Activated CD4-positive, alpha-beta memory T cell treated with anti-CD3 and anti-CD28 coated beads, Interleukin-2, amount 10 ng/mL, durations not matched to agents 7 days and 5 days (primary cell): ENCODE measurements around the gene NUP93. TPM values are rescaled to one million over a fixed set of nuclear protein-coding genes. Genes with fewer than 3 reads are reported as not detected.
"Not testable (repeated sequence)": the region's sequence is repeated elsewhere in the genome, so short reads cannot be mapped to it uniquely, and the experiment has no call there.

Experiments
- CTCF ChIA-PET: fragments of 350-600 bp; sonication (Branson Sonifier 250); formaldehyde crosslinking; loops from one replicate; lab custom pipeline; 2021; ENCODE audit warnings: antibody characterized with exemption, inconsistent platforms; lab: Charles Lee
- POLR2A ChIA-PET: fragments of 350-600 bp; sonication (Branson Sonifier 250); formaldehyde crosslinking; loops from one replicate; lab custom pipeline; 2021; ENCODE audit warnings: antibody characterized with exemption; lab: Charles Lee
- DNase-seq: peaks from one replicate; pipeline ENCODE4 v3.0.0-alpha.2; 2020
- H3K27ac Mint-ChIP-seq: one replicate; pipeline ENCODE4 v1.8.0; 2021; ENCODE audit warnings: mild to moderate bottlenecking, mixed read lengths
- H3K27me3 Mint-ChIP-seq: one replicate; pipeline ENCODE4 v1.8.0; 2021; ENCODE audit warnings: mixed read lengths
- H3K36me3 Mint-ChIP-seq: one replicate; pipeline ENCODE4 v1.8.0; 2021; ENCODE audit warnings: low read depth, mixed read lengths
- H3K4me1 Mint-ChIP-seq: one replicate; pipeline ENCODE4 v1.8.0; 2021; ENCODE audit warnings: mixed read lengths
- H3K4me3 Mint-ChIP-seq: one replicate; pipeline ENCODE4 v1.8.0; 2021; ENCODE audit warnings: mild to moderate bottlenecking, mixed read lengths
- H3K9me3 Mint-ChIP-seq: one replicate; pipeline ENCODE4 v1.8.0; 2021; ENCODE audit warnings: mixed read lengths
- total RNA-seq, 2 experiments: library from RNA; stranded (reverse); gene quantifications; one replicate each; pipeline ENCODE4 v1.2.3, GENCODE V29; 2021

The NUP93 gene
- total RNA-seq, 2 experiments from 2014 or later: 66.4 to 70.1 TPM

- CTCF ChIA-PET: interaction anchor here (1.4 kb wide), 1 partner anchor 12 kb away, joined by 4 read pairs; no protein-coding TSS in a partner anchor
- no peak for DNase-seq
- POLR2A ChIA-PET: no interaction called here
Measured at GRCh38 chr16:56713794-56714193, 16.1 kb upstream of the NUP93 start.

DNA sequence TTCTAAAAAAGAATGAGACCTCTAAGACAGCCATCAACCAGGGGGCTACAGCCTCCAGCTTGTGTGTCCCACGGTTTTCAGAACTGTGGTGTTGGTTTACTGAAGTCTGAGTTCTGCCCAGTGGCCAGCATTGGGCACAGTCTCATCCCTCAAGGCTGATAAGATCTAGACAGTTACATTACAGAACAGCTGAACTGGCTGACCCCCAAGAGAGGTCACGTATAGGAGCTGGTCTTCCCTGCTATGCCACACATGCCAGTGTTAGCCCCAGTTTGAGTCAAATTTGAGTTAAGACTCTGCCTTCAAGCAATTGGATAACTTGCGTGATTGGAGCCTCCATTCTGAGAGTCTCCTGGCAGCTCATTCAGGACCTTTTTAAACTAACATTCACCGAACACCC, 14.8 kb upstream of the NUP93 start:
- no peaks in the 10 kb centered on the region for H3K4me1 Mint-ChIP-seq
- no peak for DNase-seq
- ChIA-PET CTCF (interaction anchor here (2.9 kb wide), 1 partner anchor 14 kb away, joined by 18 read pairs; no protein-coding TSS in a partner anchor), POLR2A (no interaction called here)
- H3K9me3 Mint-ChIP-seq: no peaks in the 10 kb centered on the region
- H3K36me3 Mint-ChIP-seq: no peaks in the 10 kb centered on the region
- H3K27ac Mint-ChIP-seq: no peak overlapping the region
- H3K27me3 Mint-ChIP-seq: peaks cover 4% of the 10 kb centered on the region
- no peak overlapping the region for H3K4me3 Mint-ChIP-seq

More at GRCh38 chr16:56713794-56714193, 16.1 kb upstream of the NUP93 start:
- H3K9me3 Mint-ChIP-seq: no peaks in the 10 kb centered on the region
- no peak overlapping the region for H3K4me3 Mint-ChIP-seq
- no peak overlapping the region for H3K27ac Mint-ChIP-seq
- H3K27me3 Mint-ChIP-seq: peaks cover 3% of the 10 kb centered on the region
- H3K4me1 Mint-ChIP-seq: peaks cover 7% of the 10 kb centered on the region
- H3K36me3 Mint-ChIP-seq: no peaks in the 10 kb centered on the region

GRCh38 chr16:56716761-56717160, 13.2 kb upstream of the NUP93 start:
- Mint-ChIP-seq H3K4me1 (no peaks in the 10 kb centered on the region), H3K27me3 (peaks cover 15% of the 10 kb centered on the region), H3K36me3 (no peaks in the 10 kb centered on the region), H3K27ac (no peak overlapping the region), H3K4me3 (no peak overlapping the region), H3K9me3 (no peaks in the 10 kb centered on the region)
- POLR2A ChIA-PET: interaction anchor here (0.6 kb wide), 1 partner anchor 12 kb away, joined by 4 read pairs; no protein-coding TSS in a partner anchor
- no peak for DNase-seq
- CTCF ChIA-PET: interaction anchor here (2.9 kb wide), 1 partner anchor 15 kb away, joined by 18 read pairs; no protein-coding TSS in a partner anchor

DNA sequence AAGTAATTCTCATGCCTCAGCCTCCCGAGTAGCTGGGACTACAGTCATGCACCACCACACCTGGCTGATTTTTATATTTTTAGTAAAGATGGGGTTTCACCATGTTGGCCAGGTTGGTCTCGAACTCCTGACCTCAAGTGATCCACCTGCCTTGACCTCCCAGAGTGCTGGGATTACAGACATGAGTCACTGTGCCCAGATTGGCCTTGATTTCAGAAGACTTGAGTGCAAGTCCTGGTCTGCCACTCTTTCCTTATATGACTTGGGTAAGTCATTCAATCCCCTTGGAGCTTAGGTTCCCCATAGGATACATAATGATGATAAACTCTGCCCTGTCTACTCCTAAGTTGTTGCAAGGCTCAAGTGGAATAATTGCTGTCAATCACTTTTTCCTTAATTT, 12.4 kb upstream of the NUP93 start:
- H3K4me3 Mint-ChIP-seq, DNase-seq, H3K27ac Mint-ChIP-seq, H3K36me3 Mint-ChIP-seq, H3K4me1 Mint-ChIP-seq, H3K9me3 Mint-ChIP-seq: not testable (repeated sequence)
- ChIA-PET CTCF (interaction anchor here (2.9 kb wide), 1 partner anchor 16 kb away, joined by 18 read pairs; no protein-coding TSS in a partner anchor), POLR2A (interaction anchor here (1.2 kb wide), 1 partner anchor 52 kb away, joined by 3 read pairs; no protein-coding TSS in a partner anchor)
- H3K27me3 Mint-ChIP-seq: peaks cover 22% of the 10 kb centered on the region

DNA sequence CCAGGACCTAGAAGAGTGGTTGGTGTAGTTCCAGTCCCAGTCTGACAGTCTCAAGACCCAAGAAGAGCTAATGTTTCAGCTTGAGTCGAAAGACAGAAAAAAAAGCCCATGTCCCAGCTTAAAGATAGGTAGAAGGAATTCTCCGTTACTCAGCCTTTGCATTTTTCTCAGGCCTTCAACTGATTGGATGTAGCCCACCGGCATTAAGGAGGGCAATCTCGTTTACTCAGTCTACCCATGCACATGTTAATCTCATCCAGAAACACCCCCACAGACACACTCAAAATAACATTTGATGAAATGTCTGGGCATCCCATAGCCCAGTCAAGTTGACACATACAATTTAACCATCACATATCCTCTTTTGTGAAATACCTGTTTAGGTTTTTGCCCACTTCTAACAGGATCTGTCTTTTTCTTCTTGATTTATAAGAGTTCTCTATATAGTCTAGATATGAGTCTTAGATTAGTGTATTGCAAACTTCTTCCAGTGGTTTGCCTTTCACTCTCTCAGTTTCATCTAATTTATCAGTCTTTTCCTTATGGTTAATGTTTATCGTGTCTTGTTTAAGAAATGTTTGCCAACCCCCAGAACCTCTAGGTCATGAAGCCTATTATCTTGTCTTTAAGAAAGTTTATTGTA, 7.6 kb upstream of the NUP93 start:
- no peaks in the 10 kb centered on the region for H3K4me1 Mint-ChIP-seq
- POLR2A ChIA-PET: interaction anchor here (0.5 kb wide), 1 partner anchor 13 kb away, joined by 3 read pairs; no protein-coding TSS in a partner anchor
- peaks cover 33% of the 10 kb centered on the region for H3K27me3 Mint-ChIP-seq
- no peaks in the 10 kb centered on the region for H3K36me3 Mint-ChIP-seq
- DNase-seq: no peak
- no peak overlapping the region for H3K4me3 Mint-ChIP-seq
- no peak overlapping the region for H3K27ac Mint-ChIP-seq
- CTCF ChIA-PET: no interaction called here
- no peaks in the 10 kb centered on the region for H3K9me3 Mint-ChIP-seq

GRCh38 chr16:56724191-56724590, 5.7 kb upstream of the NUP93 start:
- Mint-ChIP-seq H3K4me3 (no peak overlapping the region), H3K9me3 (no peaks in the 10 kb centered on the region), H3K27me3 (peaks cover 31% of the 10 kb centered on the region), H3K36me3 (no peaks in the 10 kb centered on the region), H3K27ac (no peak overlapping the region), H3K4me1 (peaks cover 6% of the 10 kb centered on the region)
- POLR2A ChIA-PET: no interaction called here
- DNase-seq: no peak
- CTCF ChIA-PET: interaction anchor here (0.7 kb wide), 1 partner anchor 81 kb away, joined by 3 read pairs; no protein-coding TSS in a partner anchor

DNA sequence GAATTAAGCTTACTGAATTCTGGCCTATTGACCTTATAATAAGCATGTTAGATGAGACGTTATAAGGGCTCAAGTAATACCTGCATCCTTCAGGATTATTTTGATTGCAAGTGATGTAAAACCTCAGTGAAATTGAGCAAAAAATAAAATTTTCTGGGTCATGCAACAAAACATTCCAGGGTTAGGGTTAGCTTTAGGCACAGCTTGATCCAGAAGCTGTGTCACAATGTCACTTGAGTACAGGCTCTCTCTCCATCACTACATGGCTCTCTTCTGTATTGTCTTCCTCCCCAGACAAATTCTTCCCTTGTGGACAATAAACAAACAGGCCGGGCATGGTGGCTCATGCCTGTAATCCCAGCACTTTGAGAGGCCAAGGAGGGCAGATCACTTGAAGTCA, 3.6 kb upstream of the NUP93 start:
- ChIA-PET CTCF (no interaction called here), POLR2A (no interaction called here)
- Mint-ChIP-seq H3K9me3 (no peaks in the 10 kb centered on the region), H3K27me3 (peaks cover 25% of the 10 kb centered on the region), H3K36me3 (no peaks in the 10 kb centered on the region), H3K4me3 (no peak overlapping the region), H3K27ac (no peak overlapping the region), H3K4me1 (peaks cover 10% of the 10 kb centered on the region)
- no peak for DNase-seq

DNA sequence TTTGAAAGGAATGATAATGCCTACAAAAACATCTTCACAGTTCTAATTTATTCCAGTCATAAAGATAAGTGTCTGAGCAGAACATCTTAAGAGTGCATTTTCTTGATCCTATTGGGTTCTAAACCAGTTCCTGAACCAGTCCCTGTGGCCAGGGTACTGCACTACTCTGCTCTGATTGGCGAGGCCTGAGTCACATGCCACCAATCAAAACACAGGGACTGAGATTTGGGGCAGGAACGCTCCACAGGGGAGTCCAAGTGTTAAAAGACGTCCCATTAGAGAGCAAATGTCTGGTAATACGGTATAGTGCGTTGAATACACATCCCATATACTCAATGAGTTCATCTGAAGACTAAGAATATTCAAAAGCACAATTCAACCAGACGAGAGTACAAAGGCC, 3.0 kb upstream of the NUP93 start:
- H3K9me3 Mint-ChIP-seq: no peaks in the 10 kb centered on the region
- POLR2A ChIA-PET: no interaction called here
- no peak overlapping the region for H3K4me3 Mint-ChIP-seq
- peaks cover 19% of the 10 kb centered on the region for H3K27me3 Mint-ChIP-seq
- H3K4me1 Mint-ChIP-seq: peaks cover 10% of the 10 kb centered on the region
- no peaks in the 10 kb centered on the region for H3K36me3 Mint-ChIP-seq
- no peak overlapping the region for H3K27ac Mint-ChIP-seq
- CTCF ChIA-PET: no interaction called here
- no peak for DNase-seq

DNA sequence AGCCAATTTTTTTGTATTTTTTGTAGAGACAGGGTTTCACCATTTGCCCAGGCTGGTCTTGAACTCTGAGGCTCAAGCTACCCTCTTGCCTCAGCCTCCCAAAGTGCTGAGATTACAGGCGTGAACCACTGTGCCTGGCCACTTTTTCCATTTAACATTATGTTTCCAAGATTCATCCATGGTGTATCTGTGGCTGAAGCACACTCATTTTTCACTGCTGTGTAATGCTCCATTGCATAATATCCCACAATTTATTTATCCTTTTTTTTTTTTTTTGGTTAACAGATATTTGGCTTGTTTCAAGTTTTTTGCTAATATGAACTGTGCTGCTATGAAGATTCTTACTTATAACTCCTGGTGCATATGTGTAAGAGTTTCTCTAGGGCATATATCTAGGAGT, 1.9 kb upstream of the NUP93 start:
- peaks cover 10% of the 10 kb centered on the region for H3K27me3 Mint-ChIP-seq
- H3K4me3 Mint-ChIP-seq: no peak overlapping the region
- H3K27ac Mint-ChIP-seq: no peak overlapping the region
- peaks cover 10% of the 10 kb centered on the region for H3K4me1 Mint-ChIP-seq
- POLR2A ChIA-PET: interaction anchor here (0.7 kb wide), 1 partner anchor 12 kb away, joined by 4 read pairs; no protein-coding TSS in a partner anchor
- DNase-seq: no peak
- H3K36me3 Mint-ChIP-seq: no peaks in the 10 kb centered on the region
- CTCF ChIA-PET: interaction anchor here (1.2 to 1.8 kb wide), 2 partner anchors 26 to 61 kb away, joined by 3 to 6 read pairs; no protein-coding TSS in a partner anchor
- no peaks in the 10 kb centered on the region for H3K9me3 Mint-ChIP-seq

DNA sequence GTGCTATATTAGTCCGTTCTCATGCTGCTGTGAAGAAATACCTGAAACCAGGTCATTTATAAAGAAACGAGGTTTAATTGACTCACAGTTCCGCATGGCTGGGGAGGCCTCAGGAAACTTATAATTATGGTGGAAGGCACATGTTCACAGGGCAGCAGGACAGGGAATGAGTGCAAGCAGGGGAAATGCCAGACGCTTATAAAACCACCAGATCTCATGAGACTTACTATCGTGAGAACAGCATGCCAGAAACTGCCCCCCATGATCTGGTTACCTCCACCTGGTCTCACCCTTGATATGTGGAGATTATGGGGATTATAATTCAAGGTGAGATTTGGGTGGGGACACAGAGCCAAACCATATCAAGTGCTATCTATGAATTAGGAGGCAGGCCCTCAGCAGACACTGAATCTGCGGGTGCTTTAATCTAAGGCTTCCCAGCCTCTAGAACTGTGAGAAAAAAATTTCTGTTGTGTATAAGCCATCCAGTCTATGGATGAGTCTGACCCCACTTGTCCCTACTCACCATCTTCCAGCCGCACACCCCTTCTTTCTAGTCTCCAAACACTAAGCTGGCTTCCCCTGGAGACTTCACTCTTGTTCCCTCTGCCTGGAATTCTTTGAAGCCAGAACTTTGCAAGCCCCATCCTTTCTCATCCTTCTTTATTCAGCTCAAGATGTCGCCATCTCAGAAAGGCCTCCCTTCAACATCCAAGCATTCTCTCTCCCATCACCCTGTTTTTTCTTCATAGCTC, 772 bp upstream of the NUP93 start:
- CTCF ChIA-PET: interaction anchor here (0.7 to 1.8 kb wide), 5 partner anchors 8 to 86 kb away, joined by 3 to 6 read pairs (median 3); no protein-coding TSS in a partner anchor
- H3K36me3 Mint-ChIP-seq: no peaks in the 10 kb centered on the region
- no peak overlapping the region for H3K4me3 Mint-ChIP-seq
- DNase-seq: no peak
- H3K27ac Mint-ChIP-seq: peak overlapping the region; percentile 51
- H3K9me3 Mint-ChIP-seq: no peaks in the 10 kb centered on the region
- H3K27me3 Mint-ChIP-seq: peaks cover 3% of the 10 kb centered on the region
- POLR2A ChIA-PET: interaction anchor here (0.7 to 1.5 kb wide), 8 partner anchors 8 to 222 kb away, joined by 3 to 4 read pairs (median 3); partner anchors contain the start of gene MT1X
- H3K4me1 Mint-ChIP-seq: peaks cover 10% of the 10 kb centered on the region

- no peaks in the 10 kb centered on the region for H3K9me3 Mint-ChIP-seq
- POLR2A ChIA-PET: no interaction called here
- no peak overlapping the region for H3K4me3 Mint-ChIP-seq
- H3K27ac Mint-ChIP-seq: no peak overlapping the region
- DNase-seq: no peak
- no peaks in the 10 kb centered on the region for H3K27me3 Mint-ChIP-seq
- H3K4me1 Mint-ChIP-seq: peaks cover 13% of the 10 kb centered on the region
- H3K36me3 Mint-ChIP-seq: no peaks in the 10 kb centered on the region
- CTCF ChIA-PET: no interaction called here
Measured at GRCh38 chr16:56732366-56732765, 2.4 kb downstream of the NUP93 start.

DNA sequence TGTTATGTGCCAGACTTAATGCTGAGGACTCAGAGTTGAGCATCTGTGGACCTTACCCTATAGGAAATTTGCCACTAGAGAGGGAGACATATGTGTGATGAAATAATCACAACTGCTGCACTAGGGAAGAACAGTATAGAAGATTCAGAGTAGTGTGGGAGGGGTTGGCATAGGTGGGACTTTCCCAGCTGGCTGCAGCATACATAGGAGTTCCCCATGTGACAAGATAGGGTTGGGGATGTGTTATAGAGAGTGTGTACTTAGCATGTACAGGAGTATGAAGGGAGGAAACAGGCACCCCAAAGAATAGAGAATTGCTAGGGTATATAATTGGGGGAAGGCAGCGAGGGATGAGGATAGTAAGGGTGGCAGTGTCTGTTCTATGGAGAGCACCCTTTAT, 2.9 kb downstream of the NUP93 start:
- H3K9me3 Mint-ChIP-seq: no peaks in the 10 kb centered on the region
- H3K27ac Mint-ChIP-seq: no peak overlapping the region
- POLR2A ChIA-PET: no interaction called here
- H3K4me3 Mint-ChIP-seq: no peak overlapping the region
- peaks cover 13% of the 10 kb centered on the region for H3K4me1 Mint-ChIP-seq
- no peaks in the 10 kb centered on the region for H3K36me3 Mint-ChIP-seq
- CTCF ChIA-PET: no interaction called here
- no peaks in the 10 kb centered on the region for H3K27me3 Mint-ChIP-seq
- DNase-seq: no peak

DNA sequence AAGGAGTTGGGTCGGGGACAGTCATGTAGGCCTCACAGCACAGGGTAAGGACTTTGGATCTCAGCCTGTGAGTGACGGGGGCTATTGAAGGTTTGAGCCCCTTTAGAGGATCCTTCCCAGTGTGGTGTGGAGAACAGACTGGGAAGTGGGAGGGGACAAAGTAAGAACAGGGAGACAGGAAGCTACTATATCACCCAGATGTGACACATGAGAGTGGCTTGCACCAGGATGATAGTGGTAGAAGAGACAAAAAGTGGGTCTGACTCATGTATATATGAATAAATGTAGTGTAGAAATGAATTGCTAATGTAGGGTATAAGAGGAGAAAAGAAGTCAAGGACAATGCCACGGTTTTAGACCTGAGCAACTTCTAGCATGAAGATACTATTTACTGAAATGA, 4.5 kb downstream of the NUP93 start:
- ChIA-PET CTCF (no interaction called here), POLR2A (interaction anchor here (1.5 kb wide), 1 partner anchor 10 kb away, joined by 3 read pairs; no protein-coding TSS in a partner anchor)
- Mint-ChIP-seq H3K27ac (no peak overlapping the region), H3K36me3 (peaks cover 5% of the 10 kb centered on the region), H3K27me3 (no peaks in the 10 kb centered on the region), H3K4me3 (no peak overlapping the region), H3K4me1 (peaks cover 6% of the 10 kb centered on the region), H3K9me3 (no peaks in the 10 kb centered on the region)
- no peak for DNase-seq
